ENCODE results near the gene NOC3L. TPM values are rescaled to one million over a fixed set of nuclear protein-coding genes. Genes with fewer than 3 reads are reported as not detected.

NOC3L gene, protein sequence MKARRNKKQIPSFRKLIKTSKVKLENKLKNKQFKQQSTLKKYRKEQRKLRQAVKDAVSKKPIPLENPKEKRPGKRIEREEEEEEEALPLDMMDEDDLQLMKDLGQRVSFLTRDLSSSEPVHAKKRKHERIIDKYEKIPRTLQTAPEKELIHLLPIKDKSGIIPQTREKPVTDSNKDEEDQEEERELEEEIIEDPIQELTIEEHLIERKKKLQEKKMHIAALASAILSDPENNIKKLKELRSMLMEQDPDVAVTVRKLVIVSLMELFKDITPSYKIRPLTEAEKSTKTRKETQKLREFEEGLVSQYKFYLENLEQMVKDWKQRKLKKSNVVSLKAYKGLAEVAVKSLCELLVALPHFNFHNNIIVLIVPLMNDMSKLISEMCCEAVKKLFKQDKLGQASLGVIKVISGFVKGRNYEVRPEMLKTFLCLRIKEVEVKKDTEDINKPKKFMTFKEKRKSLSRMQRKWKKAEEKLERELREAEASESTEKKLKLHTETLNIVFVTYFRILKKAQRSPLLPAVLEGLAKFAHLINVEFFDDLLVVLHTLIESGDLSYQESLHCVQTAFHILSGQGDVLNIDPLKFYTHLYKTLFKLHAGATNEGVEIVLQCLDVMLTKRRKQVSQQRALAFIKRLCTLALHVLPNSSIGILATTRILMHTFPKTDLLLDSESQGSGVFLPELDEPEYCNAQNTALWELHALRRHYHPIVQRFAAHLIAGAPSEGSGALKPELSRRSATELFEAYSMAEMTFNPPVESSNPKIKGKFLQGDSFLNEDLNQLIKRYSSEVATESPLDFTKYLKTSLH
- polyA plus RNA-seq (2011; rRNA removed) (14.8 and 20.9 TPM in 2 replicates), polyA minus RNA-seq (2011; rRNA and poly(A)+ RNA removed) (11.6 and 16.4 TPM in 2 replicates)

- TF ChIP-seq, protein P1, sequence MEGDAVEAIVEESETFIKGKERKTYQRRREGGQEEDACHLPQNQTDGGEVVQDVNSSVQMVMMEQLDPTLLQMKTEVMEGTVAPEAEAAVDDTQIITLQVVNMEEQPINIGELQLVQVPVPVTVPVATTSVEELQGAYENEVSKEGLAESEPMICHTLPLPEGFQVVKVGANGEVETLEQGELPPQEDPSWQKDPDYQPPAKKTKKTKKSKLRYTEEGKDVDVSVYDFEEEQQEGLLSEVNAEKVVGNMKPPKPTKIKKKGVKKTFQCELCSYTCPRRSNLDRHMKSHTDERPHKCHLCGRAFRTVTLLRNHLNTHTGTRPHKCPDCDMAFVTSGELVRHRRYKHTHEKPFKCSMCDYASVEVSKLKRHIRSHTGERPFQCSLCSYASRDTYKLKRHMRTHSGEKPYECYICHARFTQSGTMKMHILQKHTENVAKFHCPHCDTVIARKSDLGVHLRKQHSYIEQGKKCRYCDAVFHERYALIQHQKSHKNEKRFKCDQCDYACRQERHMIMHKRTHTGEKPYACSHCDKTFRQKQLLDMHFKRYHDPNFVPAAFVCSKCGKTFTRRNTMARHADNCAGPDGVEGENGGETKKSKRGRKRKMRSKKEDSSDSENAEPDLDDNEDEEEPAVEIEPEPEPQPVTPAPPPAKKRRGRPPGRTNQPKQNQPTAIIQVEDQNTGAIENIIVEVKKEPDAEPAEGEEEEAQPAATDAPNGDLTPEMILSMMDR (IDR thresholded peaks at IDR 0.05; ENCODE audit: low read depth, low read length) = peak; percentile 68
- Histone ChIP-seq H3K27me3 (ENCODE audit: control insufficient read depth, insufficient read depth, low read length) (peaks cover 2% of the 10 kb centered on the region), H3K9me3 (ENCODE audit: control insufficient read depth, insufficient read depth, low read length) (no peaks in the 10 kb centered on the region), H3K27ac (ENCODE audit: low read depth, low read length) (peak within 1 kb of the TSS; percentile 79), H3K4me3 (ENCODE audit: low read depth, low read length) (peak within 1 kb of the TSS; percentile 89)
- ChIA-PET POLR2A (interaction anchor here (0.6 kb wide), 1 partner anchor 41 kb away, joined by 5 read pairs; no protein-coding TSS in a partner anchor), CTCF (interaction anchor here (0.6 to 5.3 kb wide), 14 partner anchors 9 to 1763 kb away, joined by 3 to 52 read pairs (median 5); no protein-coding TSS in a partner anchor)
- peak; percentile 80 for DNase-seq (ENCODE audit: low read depth, low spot score)
Observed at GRCh38 chr10:94362360-94363250, at the start of gene NOC3L. TSS of gene NOC3L (minus strand) at chr10:94362939. CDS start at chr10:94362838, 101 bp downstream.

DNA sequence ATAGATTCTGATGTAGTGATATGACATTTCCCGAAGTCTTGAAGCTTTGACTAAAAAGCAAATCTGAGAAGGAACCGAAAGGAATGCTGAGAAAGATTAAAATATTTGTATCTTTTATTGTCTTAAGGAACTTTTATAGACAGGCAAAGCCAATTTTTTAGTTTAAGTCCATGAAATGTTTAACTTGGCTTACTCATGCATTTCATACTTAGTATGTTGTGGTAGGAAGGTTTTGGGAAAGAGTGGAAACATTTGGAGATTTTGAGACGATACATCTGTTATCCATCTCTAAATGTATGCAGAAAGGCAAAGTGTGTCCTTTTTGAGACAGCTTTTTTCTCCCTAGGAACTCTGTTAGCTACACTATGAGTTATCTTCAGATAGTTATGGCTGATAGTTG lies 49.7 kb upstream of the NOC3L start:
- ChIA-PET CTCF (interaction anchor here (0.7 to 3.2 kb wide), 3 partner anchors 9 to 496 kb away, joined by 3 to 27 read pairs (median 4); no protein-coding TSS in a partner anchor), POLR2A (interaction anchor here (0.6 to 1.9 kb wide), 3 partner anchors 9 to 10 kb away, joined by 6 to 11 read pairs (median 8); partner anchors contain the start of gene TBC1D12)
- Histone ChIP-seq H3K27ac (ENCODE audit: low read depth, low read length) (no peak overlapping the region), H3K27me3 (ENCODE audit: control insufficient read depth, insufficient read depth, low read length) (no peaks in the 10 kb centered on the region), H3K4me3 (ENCODE audit: low read depth, low read length) (no peak overlapping the region), H3K9me3 (ENCODE audit: control insufficient read depth, insufficient read depth, low read length) (no peaks in the 10 kb centered on the region)
- TF ChIP-seq, protein P1 (IDR thresholded peaks at IDR 0.05; ENCODE audit: low read depth, low read length) = no peak
- peak; percentile 42 for DNase-seq (ENCODE audit: low read depth, low spot score)

GRCh38 chr10:94411304-94411703 lies 48.6 kb upstream of the NOC3L start:
- Histone ChIP-seq H3K27me3 (ENCODE audit: control insufficient read depth, insufficient read depth, low read length) (no peaks in the 10 kb centered on the region), H3K4me3 (ENCODE audit: low read depth, low read length) (no peak overlapping the region), H3K9me3 (ENCODE audit: control insufficient read depth, insufficient read depth, low read length) (no peaks in the 10 kb centered on the region), H3K27ac (ENCODE audit: low read depth, low read length) (no peak overlapping the region)
- ChIA-PET POLR2A (interaction anchor here (0.9 to 1.9 kb wide), 3 partner anchors 8 to 30 kb away, joined by 3 to 8 read pairs (median 6); partner anchors contain the start of gene TBC1D12), CTCF (interaction anchor here (1.5 to 3.2 kb wide), 4 partner anchors 33 to 494 kb away, joined by 4 to 27 read pairs (median 8); no protein-coding TSS in a partner anchor)
- TF ChIP-seq, protein P1 (IDR thresholded peaks at IDR 0.05; ENCODE audit: low read depth, low read length) = no peak
- no peak for DNase-seq (ENCODE audit: low read depth, low spot score)

DNA sequence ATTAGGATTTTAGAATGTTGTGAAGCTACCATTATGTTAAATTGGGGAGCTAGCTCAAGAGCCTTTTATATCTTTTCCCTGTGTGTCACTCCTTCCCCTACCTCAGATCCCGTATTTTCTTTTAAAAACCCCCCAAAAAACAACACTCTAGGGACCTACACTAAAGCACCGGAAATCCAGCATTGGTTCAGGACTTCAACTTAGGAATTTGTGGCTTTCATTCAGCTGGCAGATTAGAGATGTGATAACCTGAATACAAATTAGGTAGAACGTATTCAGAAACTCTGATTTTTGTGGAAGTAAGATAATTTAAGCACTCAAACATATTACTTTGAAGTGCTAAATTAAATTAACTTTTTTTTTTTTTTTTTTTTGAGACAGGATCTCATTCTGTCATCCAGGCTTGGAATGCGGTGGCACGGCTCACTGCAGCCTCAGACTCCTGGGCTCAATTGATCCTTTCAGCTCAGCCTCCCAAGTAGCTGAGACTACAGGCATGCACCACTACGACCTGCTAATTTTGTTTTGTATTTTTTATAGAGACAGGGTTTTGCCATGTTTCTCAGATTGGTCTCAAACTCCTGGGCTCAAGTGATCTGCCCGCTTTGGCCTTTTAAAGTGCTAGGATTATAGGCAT lies 46.4 kb upstream of the NOC3L start:
- no peaks in the 10 kb centered on the region for H3K9me3 ChIP-seq (ENCODE audit: control insufficient read depth, insufficient read depth, low read length)
- H3K27ac ChIP-seq (ENCODE audit: low read depth, low read length) = no peak overlapping the region
- CTCF ChIA-PET = interaction anchor here (0.7 to 5.2 kb wide), 4 partner anchors 35 to 493 kb away, joined by 3 to 43 read pairs (median 3); no protein-coding TSS in a partner anchor
- DNase-seq (ENCODE audit: low read depth, low spot score) = no peak
- POLR2A ChIA-PET = no interaction called here
- no peak overlapping the region for H3K4me3 ChIP-seq (ENCODE audit: low read depth, low read length)
- TF ChIP-seq, protein P1 (IDR thresholded peaks at IDR 0.05; ENCODE audit: low read depth, low read length) = no peak
- no peaks in the 10 kb centered on the region for H3K27me3 ChIP-seq (ENCODE audit: control insufficient read depth, insufficient read depth, low read length)

Measured in AG04450 (cell line).